GM20431 (cell line): ENCODE measurements around the gene LMX1B.

Experiments used
- in situ Hi-C: fragments of 300-500 bp; cut with MseI, MboI; formaldehyde crosslinking; loops from one replicate; pipeline ENCODE4 v1.15.0; 2020; ENCODE audit warnings: low sequenced_read_pairs; ENCODE audit not compliant: unreplicated experiment

Gene LMX1B

DNA sequence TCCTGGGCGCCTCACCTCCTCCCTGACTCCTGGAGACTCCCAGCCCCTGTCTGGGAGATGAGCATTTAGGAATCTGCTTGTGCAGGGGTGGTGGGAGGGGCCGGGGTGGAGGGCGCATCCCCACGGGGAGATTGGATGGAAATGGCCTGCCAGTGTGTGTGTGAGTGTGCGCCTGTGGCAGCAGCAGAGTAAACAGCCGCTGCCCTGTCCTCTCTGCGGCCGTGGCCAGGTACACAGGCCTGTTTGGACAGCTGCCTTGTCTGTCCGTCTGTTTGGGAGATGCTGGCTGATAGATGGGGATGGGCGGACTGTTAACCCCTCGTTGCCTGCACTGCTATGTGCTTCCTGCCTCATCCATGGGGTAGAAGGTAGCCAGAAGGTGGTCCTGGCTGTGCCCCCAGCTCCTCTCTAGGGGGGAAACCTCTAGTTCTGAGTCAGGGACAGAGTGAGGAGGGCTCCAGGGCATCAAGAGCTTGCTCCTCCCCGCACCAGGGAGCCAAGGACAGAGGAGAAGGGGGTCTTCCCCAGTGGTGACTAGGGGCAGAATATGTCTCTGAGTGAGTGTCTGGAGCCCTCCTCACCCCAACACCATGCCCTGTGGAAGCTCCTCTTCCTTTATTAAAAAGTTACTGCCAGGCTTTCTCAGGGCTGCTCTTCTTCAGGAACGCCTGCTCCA lies 60.1 kb downstream of the LMX1B start:
- in situ Hi-C loops = no loop called here

GRCh38 chr9:126674365-126675146 lies 60.8 kb downstream of the LMX1B start:
- in situ Hi-C loops = no loop called here

GRCh38 chr9:126675147-126675467 lies 61.4 kb downstream of the LMX1B start:
- in situ Hi-C loops = no loop called here

GRCh38 chr9:126676102-126676684 lies 62.5 kb downstream of the LMX1B start:
- in situ Hi-C loops = no loop called here

- in situ Hi-C loops = no loop called here
These were observed 63.0 kb downstream of the LMX1B start for GRCh38 chr9:126676685-126677143.

GRCh38 chr9:126677188-126678084 lies 63.7 kb downstream of the LMX1B start:
- in situ Hi-C loops = no loop called here

DNA sequence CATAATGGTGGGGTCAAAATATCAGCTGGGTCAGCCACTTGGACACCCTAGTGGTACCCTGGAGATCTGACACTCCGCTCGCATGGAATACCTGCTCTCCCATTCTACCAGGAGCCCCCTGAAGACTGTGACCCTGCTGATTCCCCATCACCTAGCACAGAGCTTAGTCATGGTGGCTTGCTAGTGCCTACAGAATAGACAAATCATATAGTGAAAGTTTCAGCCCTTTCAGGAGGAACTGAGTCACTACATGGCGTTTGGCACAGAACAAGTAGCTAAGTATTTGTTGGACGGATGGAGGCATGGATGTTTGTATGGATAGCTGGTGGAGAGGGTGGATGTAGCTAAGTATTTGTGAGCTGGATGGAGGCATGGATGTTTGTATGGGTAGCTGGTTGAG lies 65.3 kb downstream of the LMX1B start:
- in situ Hi-C loops = no loop called here

GRCh38 chr9:126681336-126681735 lies 67.6 kb downstream of the LMX1B start:
- in situ Hi-C loops = no loop called here

GRCh38 chr9:126682113-126682810 lies 68.5 kb downstream of the LMX1B start:
- in situ Hi-C loops = no loop called here

DNA sequence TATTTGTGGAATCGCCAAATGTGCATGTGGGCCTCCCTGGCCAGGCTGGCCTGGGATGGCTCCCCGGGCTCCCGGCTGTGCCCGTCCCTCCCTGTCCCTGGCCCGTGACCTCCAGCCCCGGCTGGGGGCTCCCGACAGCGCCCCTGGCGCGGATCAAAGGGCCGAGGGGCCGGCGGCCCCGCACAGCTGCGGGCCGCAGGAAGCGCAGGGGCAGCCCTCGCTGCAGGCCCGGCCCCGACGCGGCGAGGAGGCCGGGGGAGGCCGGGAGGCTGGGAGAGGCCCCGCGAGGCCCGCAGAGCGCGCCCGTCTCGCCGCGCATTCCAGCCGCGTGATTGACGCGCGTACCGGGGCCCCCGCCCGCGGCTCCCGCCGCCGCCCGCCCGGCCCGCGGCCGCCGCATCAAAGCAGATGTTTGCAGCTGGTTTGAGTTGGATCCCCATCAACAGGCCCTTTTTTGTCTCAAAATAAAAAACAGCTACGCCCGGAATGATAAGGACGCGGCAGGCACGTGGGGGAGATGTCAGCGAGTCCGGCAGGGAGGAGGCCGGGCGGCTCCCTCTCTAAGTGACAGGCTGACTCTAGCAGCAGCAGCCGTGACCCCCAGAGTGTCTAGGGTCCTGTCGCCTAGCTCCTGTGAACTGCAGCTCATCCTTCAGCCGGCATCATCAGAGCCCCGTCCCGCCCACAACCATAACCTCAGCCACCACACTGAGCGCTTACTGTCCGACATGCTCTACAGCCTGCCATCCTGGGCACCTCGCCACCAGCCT lies 69.4 kb downstream of the LMX1B start:
- in situ Hi-C loops = no loop called here

DNA sequence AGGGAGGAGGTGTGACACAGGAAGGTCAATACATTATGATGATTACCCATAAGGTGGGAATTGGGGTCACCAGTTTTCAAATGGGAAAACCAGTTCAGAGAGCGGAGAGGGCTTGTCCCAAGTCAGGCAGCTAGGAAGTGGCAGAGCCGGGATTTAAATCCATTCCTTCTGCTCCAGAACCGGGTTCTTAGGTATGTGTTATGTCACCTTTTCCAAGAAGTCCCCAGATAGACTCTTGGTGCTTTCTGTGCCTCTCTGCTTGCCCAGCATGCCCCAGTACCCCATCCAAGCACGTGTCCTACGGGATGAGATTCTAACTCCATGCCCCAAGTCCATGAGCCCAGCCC lies 69.9 kb downstream of the LMX1B start:
- in situ Hi-C loops = no loop called here

DNA sequence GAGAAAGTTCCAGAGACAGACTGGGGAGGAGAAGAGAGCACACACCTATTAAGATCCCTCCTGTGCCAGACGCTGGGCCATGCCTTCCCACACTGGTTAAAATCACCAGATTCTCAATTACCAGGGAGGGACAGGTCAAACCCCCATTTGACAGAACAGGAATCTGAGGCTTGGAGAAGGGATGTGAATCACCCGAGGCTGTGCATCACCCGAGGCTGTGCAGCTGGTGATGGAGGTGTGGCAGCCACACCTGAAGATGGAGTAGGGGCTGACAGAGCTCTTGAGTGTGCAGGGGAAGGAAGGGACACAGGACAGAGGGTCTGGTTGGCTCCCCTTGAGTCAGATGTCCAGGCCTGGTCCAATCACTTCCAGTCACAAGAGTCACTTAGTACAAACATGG lies 70.6 kb downstream of the LMX1B start:
- in situ Hi-C loops = no loop called here

DNA sequence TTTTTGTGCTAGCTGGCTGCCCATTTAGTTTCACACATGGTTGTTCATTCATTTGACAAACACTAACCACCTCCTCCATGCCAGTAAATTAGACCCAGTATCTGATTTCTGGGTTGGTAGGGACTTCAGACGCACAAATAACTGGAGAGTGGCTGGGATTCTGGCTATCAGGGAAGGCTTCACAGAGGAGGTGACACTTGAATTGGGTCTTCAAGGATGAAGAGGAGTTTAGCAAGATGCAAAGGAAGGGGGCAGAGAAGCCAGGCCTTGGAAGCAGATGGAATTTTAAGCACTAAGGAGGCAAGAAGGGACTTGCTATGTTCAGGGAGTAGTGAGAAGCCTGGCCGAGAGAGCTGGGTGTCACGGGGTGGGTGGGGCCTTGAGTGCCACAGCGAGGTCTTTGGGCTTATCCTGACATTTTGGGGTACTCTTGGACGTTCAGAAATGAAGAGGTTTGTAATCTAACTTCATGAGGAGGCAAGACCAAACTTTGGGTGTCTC lies 71.3 kb downstream of the LMX1B start:
- in situ Hi-C loops = no loop called here

GRCh38 chr9:126687930-126688461 lies 74.3 kb downstream of the LMX1B start:
- in situ Hi-C loops = no loop called here

DNA sequence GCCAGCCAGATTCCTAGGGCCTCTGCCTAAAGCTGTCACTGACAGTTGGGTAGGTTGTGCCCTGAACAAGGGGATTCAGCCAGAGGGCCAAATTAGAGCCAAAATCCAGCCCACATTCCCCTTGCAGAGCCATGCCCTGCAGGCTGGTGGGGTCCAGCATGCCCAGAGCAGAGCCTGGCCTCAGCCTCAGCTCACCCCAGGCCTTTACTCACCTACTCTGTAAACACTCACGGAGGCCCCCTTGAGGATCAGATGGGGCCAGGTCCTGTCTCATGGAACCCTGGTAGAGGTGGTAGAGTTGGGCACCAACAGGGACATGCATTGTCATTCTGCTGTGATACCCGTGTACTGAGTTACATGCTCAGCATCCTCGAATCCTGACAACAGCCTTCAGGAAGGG lies 74.9 kb downstream of the LMX1B start:
- in situ Hi-C loops = no loop called here

DNA sequence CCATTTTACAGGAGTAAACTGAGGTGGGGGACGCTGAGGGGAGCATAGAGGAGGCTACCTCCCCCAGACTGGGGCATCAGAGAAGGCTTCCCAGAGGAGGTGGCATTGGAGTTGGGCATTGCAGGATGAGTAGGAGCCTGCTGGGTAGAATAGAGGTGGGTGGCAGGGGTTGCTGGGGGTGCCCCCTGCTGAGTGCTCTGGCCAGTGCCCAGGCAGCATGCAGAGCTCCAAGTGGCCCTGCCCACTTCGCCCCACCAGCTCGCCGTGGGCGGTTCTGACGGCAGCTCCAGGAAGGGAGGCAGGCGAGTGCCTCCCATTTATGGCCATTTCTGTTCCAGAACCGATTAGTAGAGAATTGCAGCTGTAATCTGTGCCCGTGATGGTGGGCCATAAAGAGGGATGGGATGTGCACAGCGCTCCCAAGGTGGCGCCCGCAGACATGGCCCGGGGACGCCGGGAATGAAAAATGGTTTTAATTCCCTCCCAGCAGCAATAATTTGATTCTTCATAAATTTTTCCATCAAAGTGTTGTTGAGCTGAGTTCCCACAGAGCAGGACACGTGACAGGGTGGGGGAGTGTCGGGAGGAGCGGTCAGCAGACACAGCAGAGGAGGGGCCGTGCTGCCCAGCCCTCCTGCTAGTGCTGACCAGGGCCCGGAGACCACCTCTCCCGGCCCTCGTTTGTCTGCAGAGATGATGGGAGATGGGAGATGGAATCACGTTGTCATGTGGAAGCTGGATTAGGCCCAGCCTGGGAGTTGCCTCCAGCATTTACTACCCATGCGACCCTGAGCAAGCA lies 75.5 kb downstream of the LMX1B start:
- in situ Hi-C loops = no loop called here

DNA sequence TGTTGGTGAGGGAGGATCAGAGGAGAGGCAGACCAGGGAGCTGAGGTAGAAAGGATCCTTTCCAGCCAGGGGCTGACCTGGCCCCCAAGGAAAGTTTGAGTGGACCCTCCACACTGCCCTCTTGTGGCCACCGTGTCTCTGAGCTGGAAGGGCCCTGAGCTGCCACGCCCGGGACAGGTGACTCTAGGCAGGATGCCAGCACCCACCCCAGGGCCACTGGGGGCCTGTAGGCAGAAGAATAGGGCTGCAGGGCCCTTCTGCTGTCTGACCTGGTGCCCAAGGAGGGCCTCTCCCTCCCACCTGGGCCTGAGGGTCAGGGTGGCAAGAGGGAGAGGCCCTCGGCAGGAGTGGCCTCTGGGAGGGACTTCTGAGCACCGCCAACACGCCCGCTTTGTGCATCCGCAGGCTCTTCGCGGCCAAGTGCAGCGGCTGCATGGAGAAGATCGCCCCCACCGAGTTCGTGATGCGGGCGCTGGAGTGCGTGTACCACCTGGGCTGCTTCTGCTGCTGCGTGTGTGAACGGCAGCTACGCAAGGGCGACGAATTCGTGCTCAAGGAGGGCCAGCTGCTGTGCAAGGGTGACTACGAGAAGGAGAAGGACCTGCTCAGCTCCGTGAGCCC lies 76.8 kb downstream of the LMX1B start:
- in situ Hi-C loops = no loop called here
